Measurements from ENCODE around the gene PTPRM. TPM values are rescaled to one million over a fixed set of nuclear protein-coding genes. Genes with fewer than 3 reads are reported as not detected.

PTPRM gene
- total and polyA plus RNA-seq, 2 donors (not counting 3 experiments of a cell fraction or from before 2014, with no cell fraction given): 37.4 to 43.7 TPM

DNA sequence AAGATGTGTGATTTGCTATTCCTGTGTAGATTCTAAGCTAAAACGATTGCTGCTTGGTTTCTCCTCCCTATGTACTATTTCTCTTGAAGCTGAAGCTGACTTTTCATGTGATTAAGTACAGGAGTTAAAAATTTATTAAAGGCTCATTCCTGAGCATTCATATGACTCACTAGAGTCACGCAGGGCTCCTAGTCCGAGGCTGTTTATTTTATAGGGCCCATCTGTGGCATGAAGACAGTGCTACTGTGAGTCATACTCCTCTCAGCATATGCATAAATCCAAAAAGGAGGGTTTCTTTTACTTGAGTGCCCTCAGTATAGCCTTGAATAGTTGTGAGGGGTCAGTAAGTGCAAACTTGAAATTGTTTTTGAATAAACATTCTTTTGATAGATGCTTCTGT is 378.8 kb downstream of the PTPRM start:
- Histone ChIP-seq H3K4me1 (ENCODE audit: control insufficient read depth, extremely low read depth, insufficient read depth, low read length) (peaks cover 19% of the 10 kb centered on the region), H3K36me3 (ENCODE audit: control insufficient read depth in 2 of 2, extremely low read depth in 1 of 2, insufficient read depth in 2 of 2, low read length in 2 of 2) (no peaks in the 10 kb centered on the region), H3K4me3 (replicated peaks in 1 of 3; ENCODE audit: insufficient read depth in 1 of 3, low read depth in 1 of 3, low read length in 3 of 3) (no peak overlapping the region), H3K9me3 (replicated peaks; ENCODE audit: control insufficient read depth, insufficient read depth, low read length) (no peaks in the 10 kb centered on the region), H3K4me2 (ENCODE audit: insufficient read depth, low read length) (peak overlapping the region; percentile 59), H4K20me1 (replicated peaks; ENCODE audit: control insufficient read depth, extremely low read depth, insufficient read depth, low read length) (no peaks in the 10 kb centered on the region), H3K9ac (replicated peaks; ENCODE audit: extremely low read depth, insufficient read depth, low read length) (no peak overlapping the region), H3K79me2 (ENCODE audit: control insufficient read depth, insufficient read depth, low read length) (no peaks in the 10 kb centered on the region), H3K27me3 (ENCODE audit: control insufficient read depth in 2 of 2, insufficient read depth in 2 of 2, low read length in 2 of 2) (no peaks in the 10 kb centered on the region), H3K9me1 (replicated peaks; ENCODE audit: control insufficient read depth, extremely low read depth, insufficient read depth, low read length) (no peaks in the 10 kb centered on the region), H3K27ac (ENCODE audit: insufficient read depth, low read depth, low read length) (peak overlapping the region; percentile 40), H2AFZ (ENCODE audit: low read depth, low read length) (no peak overlapping the region)
- FAIRE-seq (peak; percentile 89), DNase-seq (ENCODE audit: low read depth, low spot score) (peak; percentile 89)
- intact Hi-C loops (cut with micrococcal nuclease): no loop called here
- CTCF ChIA-PET: interaction anchor here (0.6 kb wide), 1 partner anchor 1038 kb away, joined by 3 read pairs; no protein-coding TSS in a partner anchor
- dilution Hi-C loops (cut with MboI; ENCODE audit: extremely low pct_ligation_motif_present, low sequenced_read_pairs): no loop called here
- BruUV-seq (replicated peaks): no TSS peak
- TF ChIP-seq JUN (IDR thresholded peaks at IDR 0.05; ENCODE audit: borderline replicate concordance, insufficient read depth, insufficient read length, low read depth): peak; percentile 82
- TF ChIP-seq, protein P1, sequence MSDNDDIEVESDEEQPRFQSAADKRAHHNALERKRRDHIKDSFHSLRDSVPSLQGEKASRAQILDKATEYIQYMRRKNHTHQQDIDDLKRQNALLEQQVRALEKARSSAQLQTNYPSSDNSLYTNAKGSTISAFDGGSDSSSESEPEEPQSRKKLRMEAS (IDR thresholded peaks at IDR 0.05; ENCODE audit: insufficient read depth, insufficient read length): no peak
- no peak for TF ChIP-seq MYC (IDR thresholded peaks at IDR 0.05; ENCODE audit: low read depth, low read length)
- peak; percentile 91 for TF ChIP-seq FOS (IDR thresholded peaks at IDR 0.05; ENCODE audit: borderline replicate concordance, insufficient read depth, low read length)
- no peak for TF ChIP-seq EZH2 (IDR thresholded peaks at IDR 0.05; ENCODE audit: borderline replicate concordance, low read depth, low read length, severe bottlenecking)
- POLR2A ChIA-PET: no interaction called here

DNA sequence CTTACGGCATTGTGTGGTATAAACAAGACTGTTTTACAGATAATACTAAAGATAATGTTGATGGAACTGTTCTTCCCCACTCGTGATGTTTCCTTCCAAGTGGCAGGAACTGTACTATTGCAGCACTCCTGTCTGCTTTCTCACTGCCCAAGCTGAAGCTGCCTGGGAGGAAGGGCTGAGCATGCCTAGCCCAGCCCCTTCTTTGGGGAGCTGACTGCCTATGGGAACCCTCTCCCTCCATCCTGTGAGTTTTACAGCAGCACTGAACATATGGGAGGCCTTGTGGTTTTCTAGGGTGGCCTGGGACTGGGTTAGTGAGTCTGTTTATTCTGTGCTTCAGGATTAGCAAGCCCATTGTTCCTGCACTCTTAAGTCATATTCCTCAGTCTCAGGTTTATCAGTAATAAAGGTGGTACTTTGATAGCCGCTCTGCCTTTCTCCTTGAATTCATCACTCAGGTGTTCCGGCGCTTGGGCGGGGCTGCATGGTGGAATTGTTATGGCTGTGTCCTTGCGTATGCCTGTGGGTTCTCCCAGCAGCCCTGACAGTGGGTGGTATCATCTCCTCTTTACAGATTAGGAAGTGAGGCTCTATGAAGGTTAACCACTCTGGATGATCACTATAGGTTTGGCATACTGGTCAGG is 379.7 kb downstream of the PTPRM start:
- POLR2A ChIA-PET: no interaction called here
- CTCF ChIA-PET: interaction anchor here (0.9 kb wide), 1 partner anchor 157 kb away, joined by 4 read pairs; no protein-coding TSS in a partner anchor
- Histone ChIP-seq H3K27me3 (ENCODE audit: control insufficient read depth in 2 of 2, insufficient read depth in 2 of 2, low read length in 2 of 2) (no peaks in the 10 kb centered on the region), H3K27ac (ENCODE audit: insufficient read depth, low read depth, low read length) (peak overlapping the region; percentile 40), H3K4me1 (ENCODE audit: control insufficient read depth, extremely low read depth, insufficient read depth, low read length) (peaks cover 19% of the 10 kb centered on the region), H3K36me3 (ENCODE audit: control insufficient read depth in 2 of 2, extremely low read depth in 1 of 2, insufficient read depth in 2 of 2, low read length in 2 of 2) (no peaks in the 10 kb centered on the region), H3K79me2 (ENCODE audit: control insufficient read depth, insufficient read depth, low read length) (no peaks in the 10 kb centered on the region), H3K9me1 (replicated peaks; ENCODE audit: control insufficient read depth, extremely low read depth, insufficient read depth, low read length) (no peaks in the 10 kb centered on the region), H3K4me3 (replicated peaks in 1 of 3; ENCODE audit: insufficient read depth in 1 of 3, low read depth in 1 of 3, low read length in 3 of 3) (peak overlapping the region in 1 of 3 experiments; percentile 10), H3K9me3 (replicated peaks; ENCODE audit: control insufficient read depth, insufficient read depth, low read length) (no peaks in the 10 kb centered on the region), H2AFZ (ENCODE audit: low read depth, low read length) (peak overlapping the region; percentile 89), H3K4me2 (ENCODE audit: insufficient read depth, low read length) (peak overlapping the region; percentile 59), H3K9ac (replicated peaks; ENCODE audit: extremely low read depth, insufficient read depth, low read length) (no peak overlapping the region), H4K20me1 (replicated peaks; ENCODE audit: control insufficient read depth, extremely low read depth, insufficient read depth, low read length) (no peaks in the 10 kb centered on the region)
- DNase-seq (ENCODE audit: low read depth, low spot score): peak; percentile 72
- no TSS peak for BruUV-seq (replicated peaks)
- dilution Hi-C loops (cut with MboI; ENCODE audit: extremely low pct_ligation_motif_present, low sequenced_read_pairs): no loop called here
- FAIRE-seq: peak; percentile 8
- TF ChIP-seq POLR2AphosphoS5 (IDR thresholded peaks at IDR 0.05; ENCODE audit: insufficient read depth, low read depth, low read length) (no peak), POLR2A (IDR thresholded peaks at IDR 0.05; ENCODE audit: low read depth, low read length) (no peak), FOS (IDR thresholded peaks at IDR 0.05; ENCODE audit: borderline replicate concordance, insufficient read depth, low read length) (no peak), EZH2 (IDR thresholded peaks at IDR 0.05; ENCODE audit: borderline replicate concordance, low read depth, low read length, severe bottlenecking) (no peak), MYC (IDR thresholded peaks at IDR 0.05; ENCODE audit: low read depth, low read length) (no peak), JUN (IDR thresholded peaks at IDR 0.05; ENCODE audit: borderline replicate concordance, insufficient read depth, insufficient read length, low read depth) (no peak), GATA2 (IDR thresholded peaks at IDR 0.05; ENCODE audit: insufficient read depth, insufficient read length, low read depth, low read length) (no peak)
- TF ChIP-seq, protein P2, sequence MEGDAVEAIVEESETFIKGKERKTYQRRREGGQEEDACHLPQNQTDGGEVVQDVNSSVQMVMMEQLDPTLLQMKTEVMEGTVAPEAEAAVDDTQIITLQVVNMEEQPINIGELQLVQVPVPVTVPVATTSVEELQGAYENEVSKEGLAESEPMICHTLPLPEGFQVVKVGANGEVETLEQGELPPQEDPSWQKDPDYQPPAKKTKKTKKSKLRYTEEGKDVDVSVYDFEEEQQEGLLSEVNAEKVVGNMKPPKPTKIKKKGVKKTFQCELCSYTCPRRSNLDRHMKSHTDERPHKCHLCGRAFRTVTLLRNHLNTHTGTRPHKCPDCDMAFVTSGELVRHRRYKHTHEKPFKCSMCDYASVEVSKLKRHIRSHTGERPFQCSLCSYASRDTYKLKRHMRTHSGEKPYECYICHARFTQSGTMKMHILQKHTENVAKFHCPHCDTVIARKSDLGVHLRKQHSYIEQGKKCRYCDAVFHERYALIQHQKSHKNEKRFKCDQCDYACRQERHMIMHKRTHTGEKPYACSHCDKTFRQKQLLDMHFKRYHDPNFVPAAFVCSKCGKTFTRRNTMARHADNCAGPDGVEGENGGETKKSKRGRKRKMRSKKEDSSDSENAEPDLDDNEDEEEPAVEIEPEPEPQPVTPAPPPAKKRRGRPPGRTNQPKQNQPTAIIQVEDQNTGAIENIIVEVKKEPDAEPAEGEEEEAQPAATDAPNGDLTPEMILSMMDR (IDR thresholded peaks at IDR 0.05; ENCODE audit: extremely low read depth in 1 of 2, insufficient read depth in 1 of 2, low read depth in 1 of 2, low read length in 2 of 2): no peak
- TF ChIP-seq, protein P1 (IDR thresholded peaks at IDR 0.05; ENCODE audit: insufficient read depth, insufficient read length): no peak
- intact Hi-C loops (cut with micrococcal nuclease): no loop called here

All from endothelial cell of umbilical vein (primary cell).